NCI-H2171 (cell line): ENCODE data around the gene HAS3.
"Not testable (repeated sequence)": the region's sequence is repeated elsewhere in the genome, so short reads cannot be mapped to it uniquely, and the experiment has no call there.

Source experiments
- DNase-seq: peaks from one replicate; lab custom pipeline; 2025; lab: John Stamatoyannopoulos, UW

Gene HAS3

DNA sequence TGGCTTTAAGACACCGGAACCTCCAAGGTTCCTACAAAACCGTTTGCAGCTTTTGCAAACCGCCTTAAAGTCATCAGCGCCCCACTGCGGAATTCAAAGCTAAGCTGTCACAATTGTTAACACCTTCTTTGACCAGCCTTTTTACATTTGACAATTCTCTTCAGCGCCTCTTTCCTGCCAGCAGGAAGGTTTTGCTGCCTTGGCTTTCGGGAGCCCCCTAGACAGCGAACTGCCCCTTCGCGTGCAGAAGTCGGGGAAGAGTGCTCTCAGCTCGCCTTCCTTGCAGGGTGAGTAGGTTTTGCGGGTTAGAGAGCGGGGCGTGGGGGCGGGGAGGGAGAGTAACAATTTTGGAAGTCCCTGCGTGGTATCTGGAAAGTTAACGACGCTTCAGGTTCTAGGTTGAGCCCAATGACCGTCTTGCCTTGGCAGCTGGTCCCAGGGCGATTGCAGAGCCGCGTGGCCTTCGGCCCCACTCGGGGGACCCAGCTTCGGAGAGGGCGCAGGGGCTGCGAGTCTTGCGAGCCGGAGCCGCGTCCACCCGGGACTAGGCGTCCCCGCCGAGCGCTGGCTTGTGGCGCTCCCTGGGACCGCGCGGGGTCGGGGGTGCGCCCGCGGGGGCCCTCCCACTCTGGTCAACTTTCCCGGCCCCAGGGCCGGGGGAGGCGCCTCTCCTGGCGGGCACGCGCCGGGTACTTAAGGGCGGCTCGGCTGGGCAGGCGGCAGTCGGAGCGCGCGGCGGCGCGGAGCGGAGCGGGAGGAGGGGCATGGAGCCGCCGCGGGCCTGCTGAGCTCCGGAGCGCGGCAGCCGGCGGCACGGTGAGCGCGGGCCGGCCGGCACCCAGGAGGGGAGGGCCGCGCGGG is at the start of gene HAS3:
HAS3 (plus strand) TSS at position 153 of the 861 bp plus-strand sequence. CDS start 3,743 bp downstream, outside the sequence.
- peak; percentile 52 for DNase-seq

GRCh38 chr16:69055980-69056379 is 49.5 kb upstream of the HAS3 start:
- DNase-seq: no peak

DNA sequence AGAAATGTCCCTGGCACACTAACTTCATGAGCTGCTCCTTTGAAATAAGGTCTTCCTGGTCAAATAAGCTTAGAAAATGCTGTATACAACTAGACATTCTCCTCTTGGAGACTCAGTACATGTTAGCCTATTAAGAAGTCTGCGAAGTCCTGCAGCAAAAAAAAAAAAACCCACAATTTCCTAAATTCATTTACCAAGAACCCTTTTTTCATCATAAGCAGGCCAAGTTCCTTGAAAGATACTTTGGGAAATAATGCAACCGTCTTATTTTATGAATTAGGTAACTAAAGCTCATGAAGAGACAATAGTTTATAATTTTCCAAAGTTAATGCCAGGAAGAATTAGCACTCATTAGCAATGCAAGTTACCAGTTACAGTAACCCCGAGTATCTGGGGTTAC is 49.0 kb upstream of the HAS3 start:
- DNase-seq: no peak

- no peak for DNase-seq
Observed at GRCh38 chr16:69057400-69058378, 47.8 kb upstream of the HAS3 start.

GRCh38 chr16:69063491-69063890 is 42.0 kb upstream of the HAS3 start:
- not testable (repeated sequence) for DNase-seq

GRCh38 chr16:69064124-69064763 is 41.2 kb upstream of the HAS3 start:
- DNase-seq: no peak

DNA sequence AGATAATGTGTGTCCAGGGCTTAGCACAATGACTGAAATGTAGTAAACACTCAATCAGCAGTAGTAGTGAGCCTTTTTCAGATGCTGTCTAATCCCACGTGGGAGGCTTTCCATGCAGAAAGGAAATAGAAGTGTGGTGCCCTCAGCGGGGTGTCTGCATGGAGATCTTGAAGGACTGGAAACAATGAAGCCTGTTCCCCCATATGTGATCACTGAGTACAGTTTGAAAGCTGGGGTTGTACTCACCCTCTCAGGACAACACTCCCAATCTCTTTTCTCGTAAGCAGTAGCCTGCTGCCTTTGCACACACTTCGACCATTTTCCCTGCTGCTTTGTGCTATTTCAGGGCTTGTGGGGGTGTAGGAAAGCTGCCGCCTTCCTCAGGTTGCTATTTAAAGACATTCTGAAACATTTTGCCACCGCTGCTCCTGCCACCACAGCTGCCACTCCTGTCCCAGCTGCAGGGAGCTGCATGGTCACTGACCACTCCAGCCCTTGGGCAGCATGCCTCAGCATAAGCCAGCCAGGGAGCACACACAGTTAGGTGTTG is 40.6 kb upstream of the HAS3 start:
- no peak for DNase-seq

- no peak for DNase-seq
Observed at GRCh38 chr16:69069504-69069903, 35.9 kb upstream of the HAS3 start.

GRCh38 chr16:69071036-69071435 is 34.4 kb upstream of the HAS3 start:
- no peak for DNase-seq

DNA sequence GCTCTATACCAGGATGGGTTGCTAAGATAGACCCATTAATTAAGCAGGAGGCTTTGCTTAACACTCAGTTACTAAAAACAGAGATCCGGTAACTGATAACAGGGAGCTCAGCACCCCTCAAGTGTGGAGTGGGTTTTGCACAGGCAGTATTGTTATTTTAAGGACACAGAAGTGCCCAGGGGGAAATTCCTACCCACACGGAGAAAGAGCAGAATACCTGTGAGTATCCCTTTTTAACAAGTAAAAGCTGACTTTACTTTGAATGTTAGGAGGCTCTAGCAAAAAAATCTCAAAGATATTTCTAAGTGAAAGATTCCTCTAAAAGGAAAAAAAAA is 32.8 kb upstream of the HAS3 start:
- no peak for DNase-seq

DNA sequence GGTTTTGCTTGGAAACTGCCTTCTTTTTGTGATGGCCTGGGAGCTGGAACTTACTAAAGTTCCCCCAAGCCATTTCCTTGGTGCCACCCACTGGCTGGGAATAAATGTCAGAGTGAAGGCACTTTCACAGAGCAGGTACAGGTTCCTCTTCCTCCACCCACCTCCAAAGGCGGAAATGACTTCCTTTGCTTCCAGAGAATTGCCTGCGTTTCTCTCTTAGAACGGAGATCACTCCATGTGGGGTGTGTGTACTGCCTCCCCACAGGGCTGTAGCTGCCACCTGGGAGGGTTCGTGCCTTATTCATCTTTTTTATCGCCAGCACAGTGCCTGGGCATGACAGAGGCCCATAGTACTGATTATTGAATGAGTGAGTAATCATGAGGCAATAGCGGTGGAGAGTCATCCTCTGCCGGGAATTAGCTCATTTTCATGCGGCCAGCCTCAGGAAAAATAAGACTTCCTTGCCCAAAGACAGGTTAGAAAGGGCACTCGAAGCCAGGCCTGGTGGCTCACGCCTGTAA is 32.2 kb upstream of the HAS3 start:
- no peak for DNase-seq

- DNase-seq: no peak
Observed at GRCh38 chr16:69077251-69077650, 28.2 kb upstream of the HAS3 start.

GRCh38 chr16:69078073-69078472 is 27.4 kb upstream of the HAS3 start:
- DNase-seq: no peak

GRCh38 chr16:69079697-69080096 is 25.8 kb upstream of the HAS3 start:
- DNase-seq: no peak

GRCh38 chr16:69083306-69083941 is 22.0 kb upstream of the HAS3 start:
- no peak for DNase-seq

DNA sequence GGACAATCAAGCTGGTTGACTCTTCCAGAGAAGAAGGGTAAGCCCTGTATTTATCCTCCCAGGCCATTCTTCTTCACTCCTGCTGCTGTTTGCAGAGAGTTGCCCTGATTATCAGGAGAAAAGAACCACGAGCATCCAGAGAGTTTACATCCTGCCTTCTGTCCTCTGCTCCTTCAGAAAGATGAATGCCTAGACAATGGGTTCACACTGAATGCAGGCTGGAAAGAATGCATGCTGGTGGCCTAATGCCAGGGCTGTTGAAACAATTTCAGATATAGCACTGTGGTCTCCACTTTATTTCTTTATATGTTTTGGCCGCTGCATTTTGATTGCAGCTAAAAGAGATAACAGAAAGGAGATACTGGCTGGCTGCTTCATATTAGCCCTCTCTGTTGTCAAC is 21.2 kb upstream of the HAS3 start:
- no peak for DNase-seq

- DNase-seq: no peak
Observed at GRCh38 chr16:69085032-69085695, 20.3 kb upstream of the HAS3 start.

DNA sequence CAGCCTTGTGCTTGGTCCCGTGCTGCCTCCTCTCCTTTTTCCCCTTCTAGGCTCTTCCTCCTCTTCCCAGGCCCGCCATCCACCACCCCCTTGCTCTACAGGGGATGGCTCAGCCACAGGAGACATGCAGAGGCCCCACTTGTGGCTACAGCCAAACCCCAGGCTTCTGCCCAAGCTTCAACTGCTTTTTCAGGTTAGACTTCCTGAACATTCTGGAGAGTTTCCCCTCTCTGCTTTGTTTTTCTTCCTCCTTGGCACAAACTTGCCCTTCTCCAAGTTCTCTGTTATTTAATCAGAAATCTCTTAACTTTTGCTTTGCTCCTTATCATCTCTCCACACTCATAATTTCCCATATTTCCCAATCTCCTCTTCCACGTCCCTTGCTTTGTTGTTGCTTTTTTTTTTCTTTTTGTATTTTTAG is 18.3 kb upstream of the HAS3 start:
- no peak for DNase-seq

DNA sequence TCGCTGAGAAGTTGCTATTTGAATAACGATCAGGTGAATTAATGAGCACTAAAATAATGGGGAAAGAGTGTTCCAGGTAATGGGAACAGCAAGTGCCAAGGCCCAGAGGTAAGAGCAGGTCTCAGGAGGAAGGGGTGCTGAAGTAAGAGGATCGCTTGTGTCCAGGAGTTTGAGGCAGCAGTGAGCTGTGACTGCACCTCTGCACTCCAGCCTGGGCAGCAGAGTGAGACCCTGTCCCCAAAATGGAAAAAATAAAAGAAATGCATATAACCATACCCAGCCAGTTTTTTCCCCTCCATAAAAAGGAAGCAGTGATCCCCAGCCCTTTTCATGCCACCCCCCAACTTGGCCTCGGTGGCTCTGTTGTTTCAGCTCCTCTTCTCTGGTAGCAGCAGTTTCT is 16.8 kb upstream of the HAS3 start:
- no peak for DNase-seq

DNA sequence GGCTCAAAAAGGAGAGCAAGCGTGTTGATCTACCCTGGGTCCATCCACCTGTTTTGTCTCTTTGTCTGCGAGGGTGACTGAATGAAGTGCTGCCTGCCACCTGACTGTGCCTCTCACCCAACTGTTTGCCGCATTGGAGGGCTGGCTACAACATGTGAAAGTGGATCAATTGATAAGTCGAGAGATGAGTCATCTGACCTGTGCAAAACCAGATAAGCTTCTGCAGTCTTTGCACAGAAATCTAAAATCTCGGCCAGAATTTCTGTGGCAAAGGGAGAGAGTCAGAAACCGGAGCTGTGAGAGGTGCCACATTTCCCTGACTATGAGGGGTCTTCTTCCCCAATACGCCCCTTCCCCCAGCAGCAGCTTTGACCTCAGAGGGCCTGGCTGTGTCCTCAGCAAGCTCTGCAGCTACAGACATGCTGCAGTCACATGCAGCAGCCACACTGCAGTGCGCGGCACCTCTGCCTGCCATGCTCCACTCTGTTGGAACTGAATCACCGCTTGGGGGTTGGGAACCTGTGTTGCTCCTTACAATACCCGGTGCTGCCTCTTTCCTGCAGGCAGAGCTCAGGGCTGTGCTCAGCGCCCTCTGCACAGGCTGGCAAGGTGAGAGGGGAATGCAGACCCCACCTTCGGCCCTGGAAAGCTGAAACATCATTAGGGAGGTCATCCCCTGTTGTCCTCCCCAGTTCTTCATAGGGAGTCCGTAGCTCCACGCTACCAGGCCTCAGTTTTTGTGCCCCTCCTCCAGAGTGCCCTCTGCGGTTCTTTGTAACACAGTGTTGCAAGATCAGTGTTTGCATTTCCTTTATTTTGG is 16.2 kb upstream of the HAS3 start:
- no peak for DNase-seq
